Panc1 (cell line): ENCODE data around the gene CCDC9B.

Experiments used
- POLR2AphosphoS5 ChIP-seq: IDR thresholded peaks from 2 replicates; pipeline ENCODE4 v1.6.1; 2012; ENCODE audit warnings: mild to moderate bottlenecking, low read depth, low read length, moderate library complexity
- TF ChIP-seq, protein P1 (sequence below): fragments of 450-650 bp; IDR thresholded peaks from 2 replicates; pipeline ENCODE4 v1.5.1; 2017; ENCODE audit warnings: mild to moderate bottlenecking
- TF ChIP-seq, protein P2 (sequence below), 2 experiments: IDR thresholded peaks; 2 replicates each; pipeline ENCODE4 v1.6.1; 2011 to 2012; ENCODE audit warnings: low read depth in 2 of 2, control low read depth in 1 of 2, low read length in 1 of 2, mild to moderate bottlenecking in 1 of 2, moderate library complexity in 1 of 2; ENCODE audit not compliant: insufficient read depth in 1 of 2

- TF ChIP-seq, protein P1, sequence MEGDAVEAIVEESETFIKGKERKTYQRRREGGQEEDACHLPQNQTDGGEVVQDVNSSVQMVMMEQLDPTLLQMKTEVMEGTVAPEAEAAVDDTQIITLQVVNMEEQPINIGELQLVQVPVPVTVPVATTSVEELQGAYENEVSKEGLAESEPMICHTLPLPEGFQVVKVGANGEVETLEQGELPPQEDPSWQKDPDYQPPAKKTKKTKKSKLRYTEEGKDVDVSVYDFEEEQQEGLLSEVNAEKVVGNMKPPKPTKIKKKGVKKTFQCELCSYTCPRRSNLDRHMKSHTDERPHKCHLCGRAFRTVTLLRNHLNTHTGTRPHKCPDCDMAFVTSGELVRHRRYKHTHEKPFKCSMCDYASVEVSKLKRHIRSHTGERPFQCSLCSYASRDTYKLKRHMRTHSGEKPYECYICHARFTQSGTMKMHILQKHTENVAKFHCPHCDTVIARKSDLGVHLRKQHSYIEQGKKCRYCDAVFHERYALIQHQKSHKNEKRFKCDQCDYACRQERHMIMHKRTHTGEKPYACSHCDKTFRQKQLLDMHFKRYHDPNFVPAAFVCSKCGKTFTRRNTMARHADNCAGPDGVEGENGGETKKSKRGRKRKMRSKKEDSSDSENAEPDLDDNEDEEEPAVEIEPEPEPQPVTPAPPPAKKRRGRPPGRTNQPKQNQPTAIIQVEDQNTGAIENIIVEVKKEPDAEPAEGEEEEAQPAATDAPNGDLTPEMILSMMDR, result no peak
- TF ChIP-seq POLR2AphosphoS5, result no peak
- TF ChIP-seq, protein P2, sequence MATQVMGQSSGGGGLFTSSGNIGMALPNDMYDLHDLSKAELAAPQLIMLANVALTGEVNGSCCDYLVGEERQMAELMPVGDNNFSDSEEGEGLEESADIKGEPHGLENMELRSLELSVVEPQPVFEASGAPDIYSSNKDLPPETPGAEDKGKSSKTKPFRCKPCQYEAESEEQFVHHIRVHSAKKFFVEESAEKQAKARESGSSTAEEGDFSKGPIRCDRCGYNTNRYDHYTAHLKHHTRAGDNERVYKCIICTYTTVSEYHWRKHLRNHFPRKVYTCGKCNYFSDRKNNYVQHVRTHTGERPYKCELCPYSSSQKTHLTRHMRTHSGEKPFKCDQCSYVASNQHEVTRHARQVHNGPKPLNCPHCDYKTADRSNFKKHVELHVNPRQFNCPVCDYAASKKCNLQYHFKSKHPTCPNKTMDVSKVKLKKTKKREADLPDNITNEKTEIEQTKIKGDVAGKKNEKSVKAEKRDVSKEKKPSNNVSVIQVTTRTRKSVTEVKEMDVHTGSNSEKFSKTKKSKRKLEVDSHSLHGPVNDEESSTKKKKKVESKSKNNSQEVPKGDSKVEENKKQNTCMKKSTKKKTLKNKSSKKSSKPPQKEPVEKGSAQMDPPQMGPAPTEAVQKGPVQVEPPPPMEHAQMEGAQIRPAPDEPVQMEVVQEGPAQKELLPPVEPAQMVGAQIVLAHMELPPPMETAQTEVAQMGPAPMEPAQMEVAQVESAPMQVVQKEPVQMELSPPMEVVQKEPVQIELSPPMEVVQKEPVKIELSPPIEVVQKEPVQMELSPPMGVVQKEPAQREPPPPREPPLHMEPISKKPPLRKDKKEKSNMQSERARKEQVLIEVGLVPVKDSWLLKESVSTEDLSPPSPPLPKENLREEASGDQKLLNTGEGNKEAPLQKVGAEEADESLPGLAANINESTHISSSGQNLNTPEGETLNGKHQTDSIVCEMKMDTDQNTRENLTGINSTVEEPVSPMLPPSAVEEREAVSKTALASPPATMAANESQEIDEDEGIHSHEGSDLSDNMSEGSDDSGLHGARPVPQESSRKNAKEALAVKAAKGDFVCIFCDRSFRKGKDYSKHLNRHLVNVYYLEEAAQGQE (IDR thresholded peaks at IDR 0.05; ENCODE audit: insufficient read depth in 1 of 2, low read depth in 2 of 2, low read length in 1 of 2), result no peak
Observed at GRCh38 chr15:40349163-40349562, 8.4 kb upstream of the CCDC9B start.
